HL-60 (cell line): ENCODE results near the gene RAB10.
"Not testable (repeated sequence)": the region's sequence is repeated elsewhere in the genome, so short reads cannot be mapped to it uniquely, and the experiment has no call there.

Source experiments
- DNase-seq, 2 experiments: peaks; one replicate each; pipeline ENCODE4 v3.0.0-alpha.2; 2010 to 2020; ENCODE audit warnings: low read depth in 1 of 2, low spot score in 1 of 2
- H3K27ac ChIP-seq: fragments of 250-450 bp; sonication (Bioruptor Pico); replicated peaks from 2 replicates; pipeline ENCODE4 v1.5.1; 2020; ENCODE audit warnings: mild to moderate bottlenecking, moderate library complexity
- H3K27me3 ChIP-seq: fragments of 250-450 bp; sonication (Bioruptor Pico); 2 replicates; pipeline ENCODE4 v1.5.1; 2021; ENCODE audit warnings: mild to moderate bottlenecking, moderate library complexity; ENCODE audit not compliant: insufficient read depth, poor library complexity, severe bottlenecking
- H3K4me3 ChIP-seq: replicated peaks from 2 replicates; pipeline ENCODE4 v1.5.1; 2011; ENCODE audit warnings: mild to moderate bottlenecking, control low read depth, low read length; ENCODE audit not compliant: insufficient read depth
- CTCF ChIP-seq: IDR thresholded peaks from one replicate; pipeline ENCODE4 v1.5.1; 2011; ENCODE audit warnings: low read length, control low read depth, inconsistent platforms; ENCODE audit not compliant: insufficient read depth
- GABPA ChIP-seq: IDR thresholded peaks from 2 replicates; pipeline ENCODE4 v1.6.1; 2012; ENCODE audit warnings: low read depth
- POLR2AphosphoS5 ChIP-seq: IDR thresholded peaks from 2 replicates; pipeline ENCODE4 v1.6.1; 2012; ENCODE audit warnings: low read depth
- REST ChIP-seq: IDR thresholded peaks from 2 replicates; pipeline ENCODE4 v1.6.1; 2012; ENCODE audit warnings: low read depth; ENCODE audit not compliant: insufficient replicate concordance
- SPI1 ChIP-seq: IDR thresholded peaks from 2 replicates; pipeline ENCODE4 v1.6.1; 2012; ENCODE audit warnings: low read depth, mild to moderate bottlenecking, borderline replicate concordance

The RAB10 gene

DNA sequence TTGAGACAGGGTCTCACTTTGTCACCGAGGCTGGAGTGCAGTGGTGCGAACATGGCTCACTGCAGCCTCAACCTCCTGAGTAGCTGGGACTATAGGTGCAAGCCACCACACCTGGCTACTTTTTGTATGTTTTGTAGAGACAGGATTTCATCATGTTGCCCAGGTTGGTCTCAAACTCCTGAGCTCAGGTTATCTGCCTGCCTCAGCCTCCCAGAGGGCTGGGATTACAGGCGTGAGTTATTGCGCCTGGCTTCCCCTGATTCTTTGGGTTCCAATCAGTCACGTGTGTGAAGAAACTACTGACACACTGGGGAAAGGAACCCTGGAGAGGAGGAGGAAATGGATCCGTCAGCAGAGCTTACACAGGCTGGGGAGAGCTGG, 22.3 kb upstream of the RAB10 start:
- Histone ChIP-seq H3K4me3 (no peak overlapping the region), H3K27me3 (no peaks in the 10 kb centered on the region), H3K27ac (no peak overlapping the region; the same call in 1 of the 2 replicates)
- DNase-seq, result no peak
- TF ChIP-seq SPI1 (no peak), GABPA (no peak), CTCF (no peak), POLR2AphosphoS5 (no peak), REST (no peak)

DNA sequence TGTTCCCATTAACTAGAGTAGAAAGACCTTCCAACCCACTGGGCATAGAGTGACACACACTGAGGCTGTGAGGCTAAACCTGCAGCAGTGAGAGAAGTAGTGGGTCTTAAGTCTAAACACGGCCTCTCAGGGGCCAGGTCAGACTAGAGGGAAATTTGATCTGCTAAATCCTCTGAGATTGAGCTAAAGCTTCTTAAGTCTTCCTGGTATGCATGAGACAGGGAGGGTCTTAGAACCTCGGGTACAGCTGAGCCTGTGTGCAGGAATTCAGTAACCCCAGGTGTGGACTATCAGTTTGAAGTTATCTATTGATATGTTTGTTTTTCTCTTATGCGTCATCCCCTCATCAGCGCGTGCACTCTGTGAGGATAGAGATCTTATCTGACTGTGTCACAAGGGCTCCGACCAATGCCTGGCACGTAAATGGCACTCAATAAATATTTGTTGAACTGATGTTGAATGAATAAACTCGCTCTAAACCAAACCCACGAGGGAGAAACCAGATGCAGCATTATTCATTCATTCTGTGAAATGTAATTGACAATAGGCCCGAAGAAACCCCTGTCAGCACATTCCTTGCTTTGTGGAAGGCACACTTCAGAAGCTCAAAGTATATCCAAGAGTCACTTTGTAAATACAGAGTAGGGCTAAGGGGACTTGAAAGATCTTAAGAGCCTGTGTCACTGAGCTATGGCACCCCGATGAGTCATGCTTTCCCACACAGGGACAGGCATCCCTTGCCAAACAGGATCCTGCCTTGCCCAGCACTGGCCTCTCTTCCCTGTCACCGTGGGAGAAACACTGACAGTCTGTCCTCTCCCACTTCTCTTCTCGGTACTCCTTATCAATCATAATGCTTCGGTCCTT, 21.7 kb upstream of the RAB10 start:
- Histone ChIP-seq H3K27me3 (no peaks in the 10 kb centered on the region), H3K4me3 (no peak overlapping the region), H3K27ac (no peak overlapping the region; the same call in 1 of the 2 replicates)
- DNase-seq, result peak in 1 of 2 experiments; percentile 42
- TF ChIP-seq SPI1 (no peak), GABPA (no peak), POLR2AphosphoS5 (no peak), REST (no peak), CTCF (no peak)

GRCh38 chr2:26013668-26014067, 20.2 kb upstream of the RAB10 start:
- no peak overlapping the region for H3K27ac ChIP-seq

GRCh38 chr2:26016012-26016705, 17.7 kb upstream of the RAB10 start:
- Histone ChIP-seq H3K27me3 (no peaks in the 10 kb centered on the region), H3K4me3 (no peak overlapping the region), H3K27ac (no peak overlapping the region)
- DNase-seq, result no peak
- TF ChIP-seq CTCF (no peak), SPI1 (no peak), POLR2AphosphoS5 (no peak), REST (no peak), GABPA (no peak)

More at GRCh38 chr2:26013668-26014067, 20.2 kb upstream of the RAB10 start:
- TF ChIP-seq GABPA (no peak), SPI1 (no peak)
- DNase-seq, result no peak
- Histone ChIP-seq H3K4me3 (no peak overlapping the region), H3K27me3 (no peaks in the 10 kb centered on the region)

DNA sequence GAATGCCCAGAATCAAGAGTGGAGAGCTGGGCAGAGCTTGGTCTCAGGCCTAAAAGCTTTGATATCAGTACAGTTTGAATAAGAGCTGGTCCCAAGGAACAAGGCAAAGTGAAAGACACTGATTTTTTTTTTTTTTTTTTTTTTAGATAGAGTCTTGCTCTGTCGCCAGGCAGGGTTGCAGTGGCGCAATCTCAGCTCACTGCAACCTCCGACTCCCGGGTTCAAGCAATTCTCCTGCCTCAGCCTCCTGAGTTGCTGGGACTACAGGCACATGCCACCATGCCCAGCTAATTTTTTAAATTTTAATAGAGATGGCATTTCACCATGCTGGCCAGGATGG, 17.2 kb upstream of the RAB10 start:
- H3K4me3 ChIP-seq, DNase-seq, H3K27me3 ChIP-seq, H3K27ac ChIP-seq: not testable (repeated sequence)
